DMS 273 treated with DMSO at 0.1 percent for 48 hours (cell line): ENCODE measurements around the gene UBALD2.
"Not testable (repeated sequence)": the region's sequence is repeated elsewhere in the genome, so short reads cannot be mapped to it uniquely, and the experiment has no call there.

Experiments
- DNase-seq: peaks from one replicate; lab custom pipeline; 2025; lab: John Stamatoyannopoulos, UW

UBALD2 gene

GRCh38 chr17:76266244-76266938 lies 1.2 kb downstream of the UBALD2 start:
- DNase-seq = no peak

- no peak for DNase-seq
Observed at GRCh38 chr17:76267051-76267576, 2.0 kb downstream of the UBALD2 start.

GRCh38 chr17:76267581-76268001 lies 2.4 kb downstream of the UBALD2 start:
- DNase-seq = not testable (repeated sequence)

- DNase-seq = no peak
Observed at GRCh38 chr17:76268015-76268749, 3.0 kb downstream of the UBALD2 start.

- DNase-seq = no peak
Observed at GRCh38 chr17:76268991-76269981, 4.1 kb downstream of the UBALD2 start.

- DNase-seq = no peak
Observed at GRCh38 chr17:76270127-76270592, 5.0 kb downstream of the UBALD2 start.

- DNase-seq = no peak
Observed at GRCh38 chr17:76270770-76271668, 5.9 kb downstream of the UBALD2 start.

GRCh38 chr17:76271669-76272540 lies 6.8 kb downstream of the UBALD2 start:
- DNase-seq = no peak

GRCh38 chr17:76272541-76273444 lies 7.6 kb downstream of the UBALD2 start:
- DNase-seq = no peak

- DNase-seq = no peak
Observed at GRCh38 chr17:76273445-76274111, 8.4 kb downstream of the UBALD2 start.

- DNase-seq = no peak
Observed at GRCh38 chr17:76274112-76274956, 9.2 kb downstream of the UBALD2 start.

- no peak for DNase-seq
Observed at GRCh38 chr17:76275382-76276068, 10.4 kb downstream of the UBALD2 start.

- DNase-seq = no peak
Observed at GRCh38 chr17:76276069-76276431, 10.9 kb downstream of the UBALD2 start.

- DNase-seq = no peak
Observed at GRCh38 chr17:76276461-76277299, 11.5 kb downstream of the UBALD2 start.

- DNase-seq = no peak
Observed at GRCh38 chr17:76277300-76278267, 12.4 kb downstream of the UBALD2 start.
